ENCODE data around the gene TAGLN3. TPM values are rescaled to one million over a fixed set of nuclear protein-coding genes. Genes with fewer than 3 reads are reported as not detected.
"Not testable (repeated sequence)": the region's sequence is repeated elsewhere in the genome, so short reads cannot be mapped to it uniquely, and the experiment has no call there.

TAGLN3 gene
- polyA plus RNA-seq, 1 of the 3 experiments (the other 2 are of a cell fraction): 19.6 TPM

DNA sequence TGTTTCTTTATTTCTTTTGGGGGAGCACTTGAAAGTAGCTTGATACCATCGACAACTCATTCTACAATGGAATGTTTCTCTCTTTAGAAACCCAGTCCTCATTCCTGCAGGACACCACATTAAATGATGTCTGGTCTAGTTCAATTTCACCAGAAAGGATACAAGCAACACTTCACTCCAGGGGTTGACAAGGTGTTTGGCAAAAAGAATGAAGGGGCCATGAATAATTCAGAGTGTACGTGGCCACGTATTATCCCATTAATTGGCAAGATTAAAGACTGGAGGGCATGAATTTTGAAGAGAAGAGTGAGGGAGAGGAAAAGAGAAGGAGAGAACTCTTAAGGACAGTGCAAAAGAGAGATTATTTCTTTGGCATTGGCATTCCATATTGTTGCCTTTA is 36.5 kb downstream of the TAGLN3 start (continued):
- TF ChIP-seq, protein P1, sequence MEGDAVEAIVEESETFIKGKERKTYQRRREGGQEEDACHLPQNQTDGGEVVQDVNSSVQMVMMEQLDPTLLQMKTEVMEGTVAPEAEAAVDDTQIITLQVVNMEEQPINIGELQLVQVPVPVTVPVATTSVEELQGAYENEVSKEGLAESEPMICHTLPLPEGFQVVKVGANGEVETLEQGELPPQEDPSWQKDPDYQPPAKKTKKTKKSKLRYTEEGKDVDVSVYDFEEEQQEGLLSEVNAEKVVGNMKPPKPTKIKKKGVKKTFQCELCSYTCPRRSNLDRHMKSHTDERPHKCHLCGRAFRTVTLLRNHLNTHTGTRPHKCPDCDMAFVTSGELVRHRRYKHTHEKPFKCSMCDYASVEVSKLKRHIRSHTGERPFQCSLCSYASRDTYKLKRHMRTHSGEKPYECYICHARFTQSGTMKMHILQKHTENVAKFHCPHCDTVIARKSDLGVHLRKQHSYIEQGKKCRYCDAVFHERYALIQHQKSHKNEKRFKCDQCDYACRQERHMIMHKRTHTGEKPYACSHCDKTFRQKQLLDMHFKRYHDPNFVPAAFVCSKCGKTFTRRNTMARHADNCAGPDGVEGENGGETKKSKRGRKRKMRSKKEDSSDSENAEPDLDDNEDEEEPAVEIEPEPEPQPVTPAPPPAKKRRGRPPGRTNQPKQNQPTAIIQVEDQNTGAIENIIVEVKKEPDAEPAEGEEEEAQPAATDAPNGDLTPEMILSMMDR (IDR thresholded peaks at IDR 0.05): no peak

DNA sequence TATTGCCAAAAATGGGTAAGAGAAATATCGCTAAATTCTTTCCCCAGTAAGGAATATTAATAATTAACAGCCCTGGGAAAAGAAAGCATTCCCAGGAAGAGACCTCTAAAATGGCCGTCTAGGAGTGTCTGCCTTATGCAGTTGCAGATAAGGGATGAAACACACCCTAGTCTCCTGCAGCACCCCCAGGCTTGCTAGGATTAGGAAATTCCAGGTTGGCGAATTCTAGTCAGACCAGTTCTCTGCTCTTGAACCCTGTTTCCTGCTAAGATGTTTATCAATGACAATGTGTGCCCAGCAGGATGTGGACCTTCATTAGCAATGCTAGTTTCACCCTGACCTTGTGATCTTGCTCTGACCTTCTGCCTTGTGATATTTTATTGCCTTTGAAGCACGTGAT is 38.5 kb downstream of the TAGLN3 start:
- H3K4me3 ChIP-seq (ENCODE audit: low read depth in 2 of 2, low read length in 1 of 2); H3K4me2 ChIP-seq; H2AFZ ChIP-seq (ENCODE audit: low read depth); H4K20me1 ChIP-seq (ENCODE audit: insufficient read depth); H3K9me2 ChIP-seq; H3K27ac ChIP-seq (ENCODE audit: low read depth in 2 of 2, low read length in 1 of 2); H3K79me2 ChIP-seq (ENCODE audit: insufficient read depth); CTCF ChIA-PET; H3K36me3 ChIP-seq (replicated peaks in 1 of 2; ENCODE audit: control insufficient read depth in 1 of 2, insufficient read depth in 2 of 2, low read length in 1 of 2); H3K4me1 ChIP-seq (ENCODE audit: control insufficient read depth in 1 of 2, insufficient read depth in 2 of 2, low read depth in 1 of 2, low read length in 1 of 2); H3K9me3 ChIP-seq; H3F3A ChIP-seq (replicated peaks; ENCODE audit: insufficient read depth); POLR2A ChIA-PET; H3K9ac ChIP-seq; H3K27me3 ChIP-seq (ENCODE audit: insufficient read depth); DNase-seq: not testable (repeated sequence)
- WGBS (ENCODE audit: low lambda C conversion rate): 66% methylated on average over 4 of the region's 4 CpGs

DNA sequence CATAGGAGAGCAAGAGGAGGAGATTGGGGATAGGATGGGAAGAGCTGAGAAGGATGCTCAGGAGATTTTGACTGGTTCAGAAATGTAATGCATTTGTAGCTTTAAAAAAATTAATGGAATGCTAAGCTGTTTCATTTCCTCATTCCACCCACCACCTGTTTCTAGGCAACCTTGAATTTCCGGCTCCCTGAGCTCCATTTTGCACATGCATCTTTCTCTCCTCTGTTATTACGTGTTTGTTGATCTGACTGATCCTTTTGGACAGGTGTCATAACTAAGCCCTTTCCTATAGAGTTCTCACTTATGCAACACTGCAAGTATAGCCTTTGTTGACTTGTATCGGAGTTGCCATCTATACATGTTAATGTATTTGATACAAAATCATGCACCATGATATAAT is 40.1 kb downstream of the TAGLN3 start:
- H2AFZ ChIP-seq (ENCODE audit: low read depth): no peak overlapping the region
- H3K79me2 ChIP-seq (ENCODE audit: insufficient read depth): no peaks in the 10 kb centered on the region
- H3F3A ChIP-seq (replicated peaks; ENCODE audit: insufficient read depth): no peaks in the 10 kb centered on the region
- ChIA-PET POLR2A (no interaction called here), CTCF (interaction anchor here (1.6 to 2.1 kb wide), 2 partner anchors 49 to 321 kb away, joined by 6 to 7 read pairs; no protein-coding TSS in a partner anchor)
- H3K36me3 ChIP-seq (replicated peaks in 1 of 2; ENCODE audit: control insufficient read depth in 1 of 2, insufficient read depth in 2 of 2, low read length in 1 of 2): no peaks in the 10 kb centered on the region
- H3K4me1 ChIP-seq (ENCODE audit: control insufficient read depth in 1 of 2, insufficient read depth in 2 of 2, low read depth in 1 of 2, low read length in 1 of 2): no peaks in the 10 kb centered on the region
- H3K9me2 ChIP-seq: no peaks in the 10 kb centered on the region
- no peak overlapping the region for H3K9ac ChIP-seq
- H3K27me3 ChIP-seq (ENCODE audit: insufficient read depth): no peaks in the 10 kb centered on the region
- H3K27ac ChIP-seq (ENCODE audit: low read depth in 2 of 2, low read length in 1 of 2): no peak overlapping the region
- 84% methylated on average over 3 of the region's 3 CpGs for whole genome bisulfite sequencing (ENCODE audit: low lambda C conversion rate)
- H4K20me1 ChIP-seq (ENCODE audit: insufficient read depth): no peaks in the 10 kb centered on the region
- H3K4me3 ChIP-seq (ENCODE audit: low read depth in 2 of 2, low read length in 1 of 2): no peak overlapping the region
- no peak for TF ChIP-seq EP300 (IDR thresholded peaks at IDR 0.05; ENCODE audit: borderline replicate concordance in 1 of 2, low read depth in 1 of 2, low read length in 1 of 2)
- no peak for TF ChIP-seq FOXM1 (IDR thresholded peaks at IDR 0.05; ENCODE audit: low read depth)
- TF ChIP-seq, protein P2, sequence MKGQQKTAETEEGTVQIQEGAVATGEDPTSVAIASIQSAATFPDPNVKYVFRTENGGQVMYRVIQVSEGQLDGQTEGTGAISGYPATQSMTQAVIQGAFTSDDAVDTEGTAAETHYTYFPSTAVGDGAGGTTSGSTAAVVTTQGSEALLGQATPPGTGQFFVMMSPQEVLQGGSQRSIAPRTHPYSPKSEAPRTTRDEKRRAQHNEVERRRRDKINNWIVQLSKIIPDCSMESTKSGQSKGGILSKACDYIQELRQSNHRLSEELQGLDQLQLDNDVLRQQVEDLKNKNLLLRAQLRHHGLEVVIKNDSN (IDR thresholded peaks at IDR 0.05; ENCODE audit: borderline replicate concordance, low read depth): no peak
- TF ChIP-seq RAD21 (IDR thresholded peaks at IDR 0.05; ENCODE audit: low read length): no peak
- TF ChIP-seq, protein P3, sequence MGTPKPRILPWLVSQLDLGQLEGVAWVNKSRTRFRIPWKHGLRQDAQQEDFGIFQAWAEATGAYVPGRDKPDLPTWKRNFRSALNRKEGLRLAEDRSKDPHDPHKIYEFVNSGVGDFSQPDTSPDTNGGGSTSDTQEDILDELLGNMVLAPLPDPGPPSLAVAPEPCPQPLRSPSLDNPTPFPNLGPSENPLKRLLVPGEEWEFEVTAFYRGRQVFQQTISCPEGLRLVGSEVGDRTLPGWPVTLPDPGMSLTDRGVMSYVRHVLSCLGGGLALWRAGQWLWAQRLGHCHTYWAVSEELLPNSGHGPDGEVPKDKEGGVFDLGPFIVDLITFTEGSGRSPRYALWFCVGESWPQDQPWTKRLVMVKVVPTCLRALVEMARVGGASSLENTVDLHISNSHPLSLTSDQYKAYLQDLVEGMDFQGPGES (IDR thresholded peaks at IDR 0.05; ENCODE audit: low read depth, low read length): no peak
- no peak for TF ChIP-seq FOSL2 (IDR thresholded peaks at IDR 0.05; ENCODE audit: borderline replicate concordance, low read depth)
- no peak overlapping the region for H3K4me2 ChIP-seq
- DNase-seq: no peak
- H3K9me3 ChIP-seq: no peaks in the 10 kb centered on the region

Data from SK-N-SH (cell line).